GM13976 (cell line): ENCODE measurements around the gene KCNMA1.

Experiments used
- DNase-seq: peaks from one replicate; pipeline ENCODE4 v3.0.0; 2012; ENCODE audit warnings: low spot score
- CTCF ChIP-seq: IDR thresholded peaks from 2 replicates; pipeline ENCODE4 v1.5.1; 2012; ENCODE audit warnings: borderline replicate concordance, mild to moderate bottlenecking; ENCODE audit not compliant: insufficient read depth; ENCODE audit errors: extremely low read depth, missing control alignments, control extremely low read depth
- in situ Hi-C: fragments of 300-500 bp; cut with MboI; formaldehyde crosslinking; loops from one replicate; pipeline ENCODE4 v1.12.0; 2022; ENCODE audit warnings: low sequenced_read_pairs, mixed read lengths, inconsistent platforms; ENCODE audit not compliant: unreplicated experiment

The KCNMA1 gene

GRCh38 chr10:77640167-77640566 is 2.6 kb upstream of the KCNMA1 start:
- DNase-seq, result no peak
- no peak for TF ChIP-seq CTCF
- in situ Hi-C loops, result loop anchor here (10.0 kb wide), 1 partner anchor 465 kb away; no protein-coding TSS in a partner anchor

DNA sequence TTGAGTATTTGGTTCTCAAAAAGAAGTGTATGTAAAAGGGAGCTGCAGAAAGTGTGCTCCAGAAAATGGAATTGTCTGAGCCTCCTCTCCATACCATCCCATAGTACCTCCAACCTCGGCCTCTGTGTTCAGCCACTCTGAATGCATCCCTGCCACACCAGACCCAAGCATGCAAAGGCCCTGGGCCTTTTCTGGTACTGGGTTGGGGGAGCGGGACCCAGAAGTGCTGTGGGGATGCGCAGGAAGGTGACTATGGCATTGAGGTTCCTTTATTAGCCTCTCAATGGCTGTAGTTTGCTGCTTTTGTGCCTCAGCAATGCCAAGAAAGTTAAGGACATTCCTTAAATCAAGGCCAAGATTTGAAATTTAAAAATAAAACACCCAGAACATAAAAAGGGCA is 2.1 kb upstream of the KCNMA1 start:
- no peak for TF ChIP-seq CTCF
- no peak for DNase-seq
- in situ Hi-C loops, result loop anchor here (10.0 kb wide), 1 partner anchor 465 kb away; no protein-coding TSS in a partner anchor

DNA sequence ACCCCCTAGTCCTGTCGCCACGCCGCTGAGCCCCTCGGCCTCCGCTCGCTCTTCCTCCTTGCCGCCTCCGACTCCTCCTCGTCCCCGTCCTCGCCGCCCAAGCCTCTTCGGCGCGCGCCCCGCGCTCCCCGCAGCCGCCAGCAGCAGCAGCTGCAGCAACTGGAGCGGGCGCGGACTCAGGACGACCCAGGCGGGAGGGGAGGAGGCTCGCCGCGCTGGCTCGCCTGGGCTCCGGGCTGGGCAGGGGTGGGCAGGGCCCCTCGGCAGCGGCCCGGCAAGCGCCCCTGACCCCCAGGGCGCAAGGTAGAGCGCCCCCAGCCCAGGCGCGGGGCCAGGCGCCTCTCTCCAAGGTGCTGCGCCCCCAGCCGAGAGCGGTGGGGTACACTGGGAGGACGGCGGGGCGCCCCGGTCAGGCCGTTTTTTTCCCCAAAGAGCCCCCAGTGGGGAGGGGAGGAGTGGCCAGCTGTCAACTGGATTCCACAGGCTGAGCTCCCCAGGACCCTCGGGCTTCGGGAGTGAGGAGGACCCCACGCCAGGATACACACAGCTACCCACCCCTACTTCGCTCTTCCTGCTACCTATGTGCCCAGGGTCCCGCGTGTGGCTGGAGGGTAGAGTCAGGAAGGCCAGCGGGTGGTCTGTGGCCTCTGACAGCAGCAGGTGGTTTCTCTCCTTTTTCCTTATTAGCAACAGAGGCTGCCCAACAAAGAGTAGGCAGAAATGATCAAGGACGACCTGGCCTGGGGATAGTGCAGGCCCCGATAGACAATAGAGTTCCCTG is 903 bp upstream of the KCNMA1 start:
- no peak for DNase-seq
- in situ Hi-C loops, result no loop called here
- no peak for TF ChIP-seq CTCF

DNA sequence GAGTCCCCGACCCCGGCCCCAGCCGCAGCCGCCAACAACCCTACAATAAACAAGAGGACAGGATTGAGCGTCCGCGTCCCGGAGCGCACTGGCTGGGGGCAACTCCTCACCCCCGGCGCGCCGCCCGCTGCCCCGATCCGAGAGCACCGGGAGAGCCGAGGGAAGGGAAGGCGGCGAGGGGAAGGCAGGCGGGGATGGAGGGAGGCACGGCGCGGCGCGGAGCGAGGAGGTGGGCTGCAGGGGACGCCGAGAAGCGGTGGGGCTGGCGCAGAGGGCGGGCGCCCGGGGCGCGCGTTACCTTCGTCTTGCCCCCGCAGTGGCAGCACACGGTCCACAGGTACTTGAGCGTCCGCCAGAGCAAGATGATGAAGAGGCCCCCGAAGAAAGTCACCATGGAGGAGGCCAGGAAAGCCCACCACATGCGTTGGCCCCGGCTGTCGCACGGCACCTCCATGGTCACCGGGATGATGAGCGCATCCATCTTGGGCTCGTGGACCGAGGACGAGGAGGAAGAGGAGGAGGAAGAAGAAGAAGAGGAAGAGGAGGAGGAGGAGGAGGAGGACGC is 559 bp downstream of the KCNMA1 start:
- in situ Hi-C loops, result no loop called here
- DNase-seq, result no peak
- TF ChIP-seq CTCF, result no peak

GRCh38 chr10:77636282-77636966 is 1.2 kb downstream of the KCNMA1 start:
- in situ Hi-C loops, result no loop called here
- no peak for TF ChIP-seq CTCF
- DNase-seq, result no peak

DNA sequence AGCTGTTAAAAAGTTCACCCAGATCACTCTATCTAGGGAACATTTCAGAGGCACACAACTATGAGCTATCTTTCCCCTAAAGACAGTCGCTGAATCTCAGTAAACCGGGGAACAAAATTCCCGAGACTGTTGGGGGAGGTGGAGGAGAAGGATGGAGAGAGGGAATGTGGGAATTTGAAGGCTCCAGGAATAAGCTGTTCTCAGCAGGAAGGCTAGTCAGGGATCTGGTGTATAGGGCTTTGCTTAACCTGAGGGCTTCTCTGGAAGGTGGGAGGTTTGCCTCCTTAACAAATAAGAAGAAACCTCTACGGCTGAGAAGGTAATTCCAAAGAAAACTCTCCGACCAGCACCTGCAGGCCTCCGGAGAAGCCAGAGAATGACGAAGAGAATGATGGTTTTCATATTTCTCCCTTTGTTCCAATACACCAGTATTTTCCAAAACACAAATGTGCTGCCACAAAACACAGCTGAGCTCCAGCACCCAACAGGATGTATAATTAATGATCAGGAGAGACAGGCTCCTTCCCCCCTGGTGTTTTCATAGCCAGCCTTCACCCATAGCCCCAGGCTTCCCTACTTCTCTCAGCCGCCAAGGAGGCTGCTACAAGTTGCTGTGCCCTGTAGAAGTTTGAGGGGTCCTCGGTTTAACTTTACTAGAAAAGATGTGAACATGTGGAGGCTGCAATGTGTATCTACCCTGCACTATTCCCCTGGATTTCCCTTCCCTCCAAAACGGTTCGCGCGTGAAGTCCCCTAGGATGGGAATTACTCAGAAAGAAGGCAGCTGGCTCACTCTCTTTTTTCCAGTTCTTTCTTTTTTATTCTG is 2.0 kb downstream of the KCNMA1 start:
- in situ Hi-C loops, result no loop called here
- no peak for TF ChIP-seq CTCF
- DNase-seq, result no peak
